MCF 10A (cell line): Measurements from ENCODE around the gene MOSPD2. TPM values are rescaled to one million over a fixed set of nuclear protein-coding genes. Genes with fewer than 3 reads are reported as not detected.

Experiments used
- BruUV-seq: library from RNA; stranded (reverse); fragments of 400-500 nt; replicated peaks from 2 replicates; lab custom pipeline; 2021; lab: Mats Ljungman, UMichigan
- CTCF ChIA-PET: fragments of 300-600 bp; sonication (Branson Sonifier 250); formaldehyde crosslinking; extraction: SDS; loops from one replicate; lab custom pipeline; 2021; ENCODE audit warnings: antibody characterized with exemption, inconsistent platforms; lab: Yijun Ruan, JAX
- POLR2A ChIA-PET: fragments of 300-600, 350-650 bp; sonication (Branson Sonifier 250); formaldehyde crosslinking; extraction: SDS; loops from one replicate; lab custom pipeline; 2020; ENCODE audit warnings: antibody characterized with exemption, inconsistent platforms; lab: Yijun Ruan, JAX
- DNase-seq: peaks from one replicate; pipeline ENCODE4 v3.0.0-alpha.2; 2018; ENCODE audit not compliant: unreplicated experiment
- H3K27ac Mint-ChIP-seq: one replicate; pipeline ENCODE4 v1.8.0; 2022; ENCODE audit warnings: mild to moderate bottlenecking, low read depth, mixed read lengths; ENCODE audit not compliant: unreplicated experiment
- H3K27me3 Mint-ChIP-seq: one replicate; pipeline ENCODE4 v1.8.0; 2022; ENCODE audit warnings: mixed read lengths; ENCODE audit not compliant: insufficient read depth, unreplicated experiment
- H3K36me3 Mint-ChIP-seq: one replicate; pipeline ENCODE4 v1.8.0; 2022; ENCODE audit warnings: mild to moderate bottlenecking, moderate library complexity, mixed read lengths; ENCODE audit not compliant: insufficient read depth, unreplicated experiment
- H3K4me1 Mint-ChIP-seq: one replicate; pipeline ENCODE4 v1.8.0; 2022; ENCODE audit warnings: mixed read lengths; ENCODE audit not compliant: insufficient read depth, unreplicated experiment
- H3K4me3 Mint-ChIP-seq: one replicate; pipeline ENCODE4 v1.8.0; 2022; ENCODE audit warnings: mild to moderate bottlenecking, moderate library complexity, mixed read lengths; ENCODE audit not compliant: unreplicated experiment
- H3K9me3 Mint-ChIP-seq: one replicate; pipeline ENCODE4 v1.8.0; 2022; ENCODE audit warnings: mixed read lengths; ENCODE audit not compliant: unreplicated experiment
- intact Hi-C: fragments of 100-400 bp; cut with micrococcal nuclease; formaldehyde crosslinking; loops from 2 replicates; pipeline ENCODE4 v1.14.1; 2022
- total RNA-seq: library from RNA; stranded (reverse); gene quantifications from 2 replicates; pipeline ENCODE4 v1.2.3, GENCODE V29; 2022
- TF ChIP-seq, protein P1 (sequence below): fragments of 200-600 bp; IDR thresholded peaks from one replicate; pipeline ENCODE4 v1.8.0; 2022; ENCODE audit warnings: antibody characterized with exemption, mild to moderate bottlenecking; ENCODE audit not compliant: unreplicated experiment

The MOSPD2 gene
- total RNA-seq, 1 experiment from 2014 or later, result 8.9 TPM

DNA sequence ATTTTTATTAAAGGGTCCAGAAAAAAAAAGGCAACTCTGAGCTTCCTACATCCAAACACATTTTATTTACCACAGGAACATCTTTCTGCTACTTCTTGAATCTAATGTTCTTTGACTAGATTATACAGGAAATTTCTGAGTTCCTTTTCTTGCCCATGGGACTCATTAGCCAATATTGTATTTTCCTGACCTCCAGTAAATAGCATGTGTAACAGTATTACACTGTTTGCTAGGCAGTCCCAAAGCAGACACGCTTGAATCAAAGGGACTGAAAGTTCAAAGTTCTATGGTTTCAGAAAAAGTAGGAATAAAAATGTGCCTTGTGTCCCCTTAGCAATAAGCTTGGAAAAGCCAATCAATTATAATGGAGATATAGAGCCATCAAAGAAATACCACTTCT is 57.4 kb downstream of the MOSPD2 start:
- no peaks in the 10 kb centered on the region for H3K4me1 Mint-ChIP-seq
- intact Hi-C loops, result no loop called here
- DNase-seq, result no peak
- POLR2A ChIA-PET, result no interaction called here
- peaks cover 44% of the 10 kb centered on the region for H3K27me3 Mint-ChIP-seq
- no peak overlapping the region for H3K27ac Mint-ChIP-seq
- H3K36me3 Mint-ChIP-seq, result no peaks in the 10 kb centered on the region
- H3K9me3 Mint-ChIP-seq, result no peaks in the 10 kb centered on the region
- TF ChIP-seq, protein P1, sequence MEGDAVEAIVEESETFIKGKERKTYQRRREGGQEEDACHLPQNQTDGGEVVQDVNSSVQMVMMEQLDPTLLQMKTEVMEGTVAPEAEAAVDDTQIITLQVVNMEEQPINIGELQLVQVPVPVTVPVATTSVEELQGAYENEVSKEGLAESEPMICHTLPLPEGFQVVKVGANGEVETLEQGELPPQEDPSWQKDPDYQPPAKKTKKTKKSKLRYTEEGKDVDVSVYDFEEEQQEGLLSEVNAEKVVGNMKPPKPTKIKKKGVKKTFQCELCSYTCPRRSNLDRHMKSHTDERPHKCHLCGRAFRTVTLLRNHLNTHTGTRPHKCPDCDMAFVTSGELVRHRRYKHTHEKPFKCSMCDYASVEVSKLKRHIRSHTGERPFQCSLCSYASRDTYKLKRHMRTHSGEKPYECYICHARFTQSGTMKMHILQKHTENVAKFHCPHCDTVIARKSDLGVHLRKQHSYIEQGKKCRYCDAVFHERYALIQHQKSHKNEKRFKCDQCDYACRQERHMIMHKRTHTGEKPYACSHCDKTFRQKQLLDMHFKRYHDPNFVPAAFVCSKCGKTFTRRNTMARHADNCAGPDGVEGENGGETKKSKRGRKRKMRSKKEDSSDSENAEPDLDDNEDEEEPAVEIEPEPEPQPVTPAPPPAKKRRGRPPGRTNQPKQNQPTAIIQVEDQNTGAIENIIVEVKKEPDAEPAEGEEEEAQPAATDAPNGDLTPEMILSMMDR, result no peak
- CTCF ChIA-PET, result interaction anchor here (0.7 kb wide), 2 partner anchors 11 to 12 kb away, joined by 3 read pairs; no protein-coding TSS in a partner anchor
- H3K4me3 Mint-ChIP-seq, result no peak overlapping the region
- no TSS peak for BruUV-seq

DNA sequence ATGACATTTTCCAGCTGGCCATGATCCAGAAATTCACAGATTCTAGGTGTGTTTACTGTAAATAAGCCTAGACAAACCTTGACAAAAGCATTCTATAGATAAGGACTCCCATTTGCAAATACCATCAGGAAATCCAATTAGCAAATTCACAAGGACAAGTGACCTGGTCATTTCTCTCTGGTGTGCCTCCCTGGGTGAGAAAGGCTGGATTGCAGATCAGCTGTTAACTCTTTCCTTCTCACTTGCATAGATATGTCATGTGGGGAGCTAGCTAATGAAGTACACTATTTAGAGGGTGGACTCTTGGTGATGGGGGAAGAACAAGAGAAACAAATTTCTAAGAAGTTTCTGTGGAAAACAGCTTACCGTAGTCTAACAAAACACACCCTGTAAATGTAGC is 58.9 kb downstream of the MOSPD2 start:
- DNase-seq, result no peak
- CTCF ChIA-PET, result interaction anchor here (0.7 kb wide), 1 partner anchor 26 kb away, joined by 4 read pairs; no protein-coding TSS in a partner anchor
- POLR2A ChIA-PET, result no interaction called here
- H3K4me1 Mint-ChIP-seq, result peaks cover 6% of the 10 kb centered on the region
- intact Hi-C loops, result no loop called here
- no peak overlapping the region for H3K27ac Mint-ChIP-seq
- peaks cover 33% of the 10 kb centered on the region for H3K27me3 Mint-ChIP-seq
- H3K4me3 Mint-ChIP-seq, result no peak overlapping the region
- H3K36me3 Mint-ChIP-seq, result no peaks in the 10 kb centered on the region
- TF ChIP-seq, protein P1, result no peak
- H3K9me3 Mint-ChIP-seq, result no peaks in the 10 kb centered on the region
- no TSS peak for BruUV-seq

DNA sequence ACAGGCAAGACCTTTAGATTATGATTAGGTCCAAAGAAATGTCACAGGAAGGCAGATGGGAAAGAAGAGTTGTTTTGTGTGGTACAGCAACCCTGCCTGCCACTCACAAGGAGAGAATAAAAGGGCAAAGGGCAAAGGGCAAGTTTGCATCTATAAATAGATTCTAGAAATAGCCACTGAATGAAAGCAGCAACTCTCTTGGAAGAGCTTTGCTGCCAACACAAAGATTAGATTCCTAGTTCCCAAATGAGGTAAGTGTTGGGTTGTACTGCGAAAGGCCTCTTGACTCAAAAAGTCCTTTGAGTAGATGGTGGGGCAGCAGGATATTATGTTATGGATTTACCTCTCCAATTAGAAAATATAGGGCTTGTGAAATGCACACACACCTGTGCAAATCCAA is 61.2 kb downstream of the MOSPD2 start:
- TF ChIP-seq, protein P1, result no peak
- DNase-seq, result no peak
- Mint-ChIP-seq H3K27me3 (peaks cover 22% of the 10 kb centered on the region), H3K27ac (no peak overlapping the region), H3K4me1 (peaks cover 6% of the 10 kb centered on the region), H3K36me3 (no peaks in the 10 kb centered on the region), H3K4me3 (no peak overlapping the region), H3K9me3 (no peaks in the 10 kb centered on the region)
- ChIA-PET POLR2A (interaction anchor here (0.5 kb wide), 1 partner anchor 740 kb away, joined by 4 read pairs; no protein-coding TSS in a partner anchor), CTCF (no interaction called here)
- BruUV-seq, result no TSS peak
- intact Hi-C loops, result no loop called here

DNA sequence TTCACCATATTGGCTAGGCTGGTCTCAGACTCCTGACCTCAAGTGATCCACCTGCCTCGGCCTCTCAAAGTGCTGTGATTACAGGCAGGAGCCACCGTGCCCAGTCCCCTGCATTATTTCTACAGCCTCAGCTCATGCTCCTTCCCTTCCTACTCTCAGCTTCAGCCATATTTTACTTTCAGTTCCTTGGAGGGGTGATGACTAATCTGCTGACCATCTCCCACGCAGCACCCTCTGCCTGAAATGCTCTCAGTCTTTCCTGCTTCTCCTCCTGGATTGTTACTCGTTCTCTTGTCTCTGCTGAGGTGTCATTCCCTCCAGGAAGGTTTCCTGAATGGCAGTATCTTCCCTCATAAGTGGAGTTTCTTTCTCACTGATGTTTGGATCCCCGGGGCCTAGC is 63.3 kb downstream of the MOSPD2 start:
- Mint-ChIP-seq H3K36me3 (no peaks in the 10 kb centered on the region), H3K4me1 (peaks cover 6% of the 10 kb centered on the region), H3K9me3 (no peaks in the 10 kb centered on the region), H3K27ac (peak overlapping the region; percentile 35), H3K4me3 (no peak overlapping the region), H3K27me3 (peaks cover 11% of the 10 kb centered on the region)
- no TSS peak for BruUV-seq
- ChIA-PET POLR2A (no interaction called here), CTCF (no interaction called here)
- TF ChIP-seq, protein P1, result no peak
- peak; percentile 61 for DNase-seq
- intact Hi-C loops, result no loop called here
